COLO668 (cell line): ENCODE data around the gene CNTN1.

ENCODE experiments used
- DNase-seq: peaks from one replicate; lab custom pipeline; 2025; ENCODE audit not compliant: unreplicated experiment; lab: John Stamatoyannopoulos, UW

Gene CNTN1

GRCh38 chr12:41100572-41100971, 408.3 kb downstream of the CNTN1 start:
- no peak for DNase-seq

- DNase-seq, result no peak
Measured at GRCh38 chr12:41101806-41102205, 409.6 kb downstream of the CNTN1 start.

- no peak for DNase-seq
Measured at GRCh38 chr12:41103614-41104013, 411.4 kb downstream of the CNTN1 start.

GRCh38 chr12:41106315-41106714, 414.1 kb downstream of the CNTN1 start:
- DNase-seq, result no peak

- no peak for DNase-seq
Measured at GRCh38 chr12:41108032-41108431, 415.8 kb downstream of the CNTN1 start.

GRCh38 chr12:41112903-41113302, 420.7 kb downstream of the CNTN1 start:
- DNase-seq, result no peak

GRCh38 chr12:41120211-41120610, 428.0 kb downstream of the CNTN1 start:
- DNase-seq, result no peak

- no peak for DNase-seq
Measured at GRCh38 chr12:41121374-41121773, 429.1 kb downstream of the CNTN1 start.
